Thymus (tissue), 11 donors: ENCODE measurements around the gene SCAMP2. TPM values are rescaled to one million over a fixed set of nuclear protein-coding genes. Genes with fewer than 3 reads are reported as not detected.

ENCODE experiments used
- DNase-seq, 9 donors: peaks; one replicate each; pipeline ENCODE4 v3.0.0-alpha.2; 2013; ENCODE audit warnings: low spot score in 9 of 9, low read depth in 6 of 9, missing footprints in 1 of 9
- H3K27ac ChIP-seq, 2 donors: one replicate each; pipeline ENCODE4 v1.5.1; 2013; ENCODE audit warnings: control low read depth in 1 of 2, low read depth in 1 of 2, low read length in 1 of 2, mild to moderate bottlenecking in 1 of 2, moderate library complexity in 1 of 2
- H3K27me3 ChIP-seq, 2 donors: one replicate each; pipeline ENCODE4 v1.5.1; 2013; ENCODE audit warnings: low read length in 1 of 2; ENCODE audit not compliant: control insufficient read depth in 2 of 2, insufficient read depth in 1 of 2
- H3K36me3 ChIP-seq, 2 donors: one replicate each; pipeline ENCODE4 v1.5.1; 2013; ENCODE audit warnings: low read length in 1 of 2, mild to moderate bottlenecking in 1 of 2, moderate library complexity in 1 of 2; ENCODE audit not compliant: control insufficient read depth in 2 of 2, insufficient read depth in 2 of 2
- H3K4me1 ChIP-seq, 2 donors: one replicate each; pipeline ENCODE4 v1.5.1; 2013; ENCODE audit warnings: low read length in 2 of 2; ENCODE audit not compliant: control insufficient read depth in 2 of 2, insufficient read depth in 2 of 2
- H3K4me3 ChIP-seq, 2 donors: one replicate each; pipeline ENCODE4 v1.5.1; 2013; ENCODE audit warnings: low read length in 2 of 2, control low read depth in 1 of 2, mild to moderate bottlenecking in 1 of 2
- H3K9me3 ChIP-seq, 2 donors: one replicate each; pipeline ENCODE4 v1.5.1; 2013; ENCODE audit warnings: low read length in 1 of 2, mild to moderate bottlenecking in 1 of 2; ENCODE audit not compliant: control insufficient read depth in 2 of 2, insufficient read depth in 1 of 2
- WGBS: extraction: QIAGEN DNeasy Blood & Tissue Kit; methylation state at CpG from one replicate; pipeline ENCODE4 v1.1.7; 2013; 5-methylcytosine and 5-hydroxymethylcytosine counted together
- polyA plus RNA-seq: library from polyadenylated mRNA; stranded (reverse); fragments of 200-250 nt; gene quantifications from one replicate; pipeline ENCODE4 v1.2.3, GENCODE V29; 2013
- total RNA-seq: library from RNA; stranded (reverse); fragments of 120-200 nt; gene quantifications from one replicate; pipeline ENCODE4 v1.2.4, GENCODE V29; 2013
- donor health status: healthy.

The SCAMP2 gene
- total and polyA plus RNA-seq, 2 donors = 15.7 to 35.2 TPM

- no peak for DNase-seq
- Histone ChIP-seq H3K4me3 (no peak overlapping the region), H3K27me3 (no peaks in the 10 kb centered on the region), H3K4me1 (peaks cover 6 to 19% of the 10 kb centered on the region in 2 donors), H3K27ac (peak overlapping the region in 1 of 2 donors; percentile 53), H3K36me3 (peaks cover 11 to 21% of the 10 kb centered on the region in 2 donors), H3K9me3 (peaks cover 0 to 5% of the 10 kb centered on the region in 2 donors)
- WGBS = 84% methylated on average over 11 of the region's 11 CpGs
These were observed 9.7 kb downstream of the SCAMP2 start for GRCh38 chr15:74863239-74864056.

GRCh38 chr15:74858369-74858740, 14.8 kb downstream of the SCAMP2 start:
- H3K27ac ChIP-seq = no peak overlapping the region
- peaks cover 0 to 20% of the 10 kb centered on the region in 2 donors for H3K4me1 ChIP-seq
- H3K27me3 ChIP-seq = no peaks in the 10 kb centered on the region
- 93% methylated on average over 4 of the region's 4 CpGs for WGBS
- no peaks in the 10 kb centered on the region for H3K9me3 ChIP-seq
- H3K4me3 ChIP-seq = no peak overlapping the region
- no peak for DNase-seq
- peaks cover 18 to 21% of the 10 kb centered on the region in 2 donors for H3K36me3 ChIP-seq

- no peak for DNase-seq
- Histone ChIP-seq H3K27me3 (no peaks in the 10 kb centered on the region), H3K4me1 (peaks cover 0 to 23% of the 10 kb centered on the region in 2 donors), H3K4me3 (no peak overlapping the region), H3K27ac (no peak overlapping the region), H3K9me3 (no peaks in the 10 kb centered on the region), H3K36me3 (peaks cover 24 to 26% of the 10 kb centered on the region in 2 donors)
- 77% methylated on average over 9 of the region's 9 CpGs for WGBS
These were observed 15.3 kb downstream of the SCAMP2 start for GRCh38 chr15:74857671-74858368.

GRCh38 chr15:74857082-74857655, 16.0 kb downstream of the SCAMP2 start:
- no peaks in the 10 kb centered on the region for H3K9me3 ChIP-seq
- H3K4me1 ChIP-seq = peaks cover 0 to 27% of the 10 kb centered on the region in 2 donors
- H3K36me3 ChIP-seq = peaks cover 29 to 33% of the 10 kb centered on the region in 2 donors
- H3K27ac ChIP-seq = no peak overlapping the region
- no peak overlapping the region for H3K4me3 ChIP-seq
- H3K27me3 ChIP-seq = no peaks in the 10 kb centered on the region
- WGBS = 75% methylated on average over 5 of the region's 5 CpGs
- DNase-seq = no peak

- Histone ChIP-seq H3K27ac (no peak overlapping the region), H3K4me1 (peaks cover 0 to 27% of the 10 kb centered on the region in 2 donors), H3K27me3 (no peaks in the 10 kb centered on the region), H3K4me3 (no peak overlapping the region), H3K9me3 (no peaks in the 10 kb centered on the region), H3K36me3 (peaks cover 36 to 39% of the 10 kb centered on the region in 2 donors)
- WGBS = 100% methylated on average over 1 of the region's 1 CpG
- DNase-seq = no peak
These were observed 16.6 kb downstream of the SCAMP2 start for GRCh38 chr15:74856537-74856936.

GRCh38 chr15:74855857-74856256, 17.3 kb downstream of the SCAMP2 start:
- H3K4me1 ChIP-seq = peaks cover 0 to 27% of the 10 kb centered on the region in 2 donors
- WGBS = 98% methylated on average over 2 of the region's 2 CpGs
- H3K27ac ChIP-seq = no peak overlapping the region
- DNase-seq = no peak
- H3K9me3 ChIP-seq = no peaks in the 10 kb centered on the region
- no peaks in the 10 kb centered on the region for H3K27me3 ChIP-seq
- peaks cover 43 to 44% of the 10 kb centered on the region in 2 donors for H3K36me3 ChIP-seq
- no peak overlapping the region for H3K4me3 ChIP-seq

GRCh38 chr15:74854453-74855022, 18.6 kb downstream of the SCAMP2 start:
- WGBS = 97% methylated on average over 13 of the region's 13 CpGs
- H3K4me3 ChIP-seq = no peak overlapping the region
- peak overlapping the region in 1 of 2 donors; percentile 17 for H3K27ac ChIP-seq
- no peaks in the 10 kb centered on the region for H3K9me3 ChIP-seq
- peaks cover 55 to 56% of the 10 kb centered on the region in 2 donors for H3K36me3 ChIP-seq
- no peaks in the 10 kb centered on the region for H3K27me3 ChIP-seq
- DNase-seq = no peak
- peaks cover 0 to 24% of the 10 kb centered on the region in 2 donors for H3K4me1 ChIP-seq

GRCh38 chr15:74851960-74852359, 21.2 kb downstream of the SCAMP2 start:
- H3K9me3 ChIP-seq = no peaks in the 10 kb centered on the region
- H3K4me3 ChIP-seq = no peak overlapping the region
- no peak overlapping the region for H3K27ac ChIP-seq
- peaks cover 67 to 71% of the 10 kb centered on the region in 2 donors for H3K36me3 ChIP-seq
- no peak for DNase-seq
- no peaks in the 10 kb centered on the region for H3K27me3 ChIP-seq
- 98% methylated on average over 7 of the region's 7 CpGs for WGBS
- peaks cover 0 to 13% of the 10 kb centered on the region in 2 donors for H3K4me1 ChIP-seq
